HEK293 (cell line): ENCODE data around the gene KIAA1958.

Experiments
- CTCF ChIA-PET: fragments of 350-600 bp; formaldehyde crosslinking; extraction: SDS; loops from one replicate; lab custom pipeline; 2021; ENCODE audit warnings: antibody characterized with exemption; lab: Yijun Ruan, JAX
- POLR2A ChIA-PET: fragments of 300-600 bp; formaldehyde crosslinking; extraction: SDS; loops from one replicate; lab custom pipeline; 2020; ENCODE audit warnings: antibody characterized with exemption, inconsistent platforms; lab: Yijun Ruan, JAX
- H3K27ac ChIP-seq: fragments of 200-500 bp; sonication (Bioruptor generic); 2 replicates; pipeline ENCODE4 v1.5.1; 2014; ENCODE audit warnings: low read depth, low read length, control low read depth, inconsistent platforms; ENCODE audit errors: extremely low read depth
- H3K36me3 ChIP-seq, 2 experiments: fragments of 200-500 bp in 1 of 2; sonication (Bioruptor generic) in 1 of 2; 1 replicate in 1 of 2; 2 replicates in 1 of 2; pipeline ENCODE4 v1.5.1; 2014 to 2017; ENCODE audit warnings: inconsistent platforms in 2 of 2, low read length in 2 of 2; ENCODE audit not compliant: control insufficient read depth in 2 of 2, insufficient read depth in 1 of 2
- H3K4me1 ChIP-seq: fragments of 200-500 bp; sonication (Bioruptor generic); 2 replicates; pipeline ENCODE4 v1.5.1; 2014; ENCODE audit warnings: mild to moderate bottlenecking, low read length, inconsistent platforms; ENCODE audit not compliant: control insufficient read depth, insufficient read depth
- H3K4me3 ChIP-seq: 2 replicates; pipeline ENCODE4 v1.5.1; 2011; ENCODE audit warnings: low read depth, mild to moderate bottlenecking, control low read depth, low read length, moderate library complexity
- H3K9me3 ChIP-seq: fragments of 200-500 bp; sonication (Bioruptor generic); 2 replicates; pipeline ENCODE4 v1.5.1; 2014; ENCODE audit warnings: low read depth, low read length, inconsistent platforms; ENCODE audit not compliant: control insufficient read depth, insufficient read depth
- PRDM6 ChIP-seq: fragments of 450-650 bp; formaldehyde crosslinking; IDR thresholded peaks from 2 replicates; pipeline ENCODE4 v1.5.1; 2017; ENCODE audit warnings: missing biosample characterization, missing genetic modification characterization
- SP7 ChIP-seq: fragments of 450-650 bp; formaldehyde crosslinking; IDR thresholded peaks from 2 replicates; pipeline ENCODE4 v1.5.1; 2016; ENCODE audit warnings: missing biosample characterization, missing genetic modification characterization
- ZBTB48 ChIP-seq: fragments of 450-650 bp; formaldehyde crosslinking; IDR thresholded peaks from 2 replicates; pipeline ENCODE4 v1.5.1; 2016; ENCODE audit warnings: missing biosample characterization, missing genetic modification characterization
- ZFP3 ChIP-seq: fragments of 450-650 bp; formaldehyde crosslinking; IDR thresholded peaks from 2 replicates; pipeline ENCODE4 v1.5.1; 2016; ENCODE audit warnings: low read depth, missing biosample characterization, missing genetic modification characterization
- ZNF148 ChIP-seq: fragments of 450-650 bp; formaldehyde crosslinking; IDR thresholded peaks from 2 replicates; pipeline ENCODE4 v1.5.0; 2017; ENCODE audit warnings: missing biosample characterization, missing genetic modification characterization, borderline replicate concordance
- ZNF18 ChIP-seq: fragments of 450-650 bp; formaldehyde crosslinking; IDR thresholded peaks from 2 replicates; pipeline ENCODE4 v1.5.1; 2016; ENCODE audit warnings: missing biosample characterization, missing genetic modification characterization
- ZNF211 ChIP-seq: fragments of 450-650 bp; formaldehyde crosslinking; IDR thresholded peaks from 2 replicates; pipeline ENCODE4 v1.5.1; 2016; ENCODE audit warnings: low read depth, missing biosample characterization, missing genetic modification characterization
- ZNF292 ChIP-seq: fragments of 450-650 bp; formaldehyde crosslinking; IDR thresholded peaks from 2 replicates; pipeline ENCODE4 v1.5.1; 2016; ENCODE audit warnings: low read depth, missing biosample characterization, missing genetic modification characterization, borderline replicate concordance
- ZNF423 ChIP-seq: fragments of 450-650 bp; formaldehyde crosslinking; IDR thresholded peaks from 2 replicates; pipeline ENCODE4 v1.5.1; 2016; ENCODE audit warnings: missing biosample characterization, missing genetic modification characterization
- ZNF510 ChIP-seq: fragments of 450-650 bp; formaldehyde crosslinking; IDR thresholded peaks from 2 replicates; pipeline ENCODE4 v1.5.1; 2018; ENCODE audit warnings: mild to moderate bottlenecking, missing genetic modification characterization, missing biosample characterization; ENCODE audit not compliant: insufficient replicate concordance
- ZNF518A ChIP-seq: fragments of 450-650 bp; formaldehyde crosslinking; conservative IDR thresholded peaks from 2 replicates; pipeline ENCODE4 v1.5.1; 2016; ENCODE audit warnings: low read depth, missing biosample characterization, missing genetic modification characterization
- ZNF677 ChIP-seq: fragments of 450-650 bp; IDR thresholded peaks from 2 replicates; pipeline ENCODE4 v1.5.0; 2018; ENCODE audit warnings: missing biosample characterization, mild to moderate bottlenecking, missing genetic modification characterization, moderate library complexity
- ZNF830 ChIP-seq: fragments of 450-650 bp; IDR thresholded peaks from 2 replicates; pipeline ENCODE4 v1.5.0; 2018; ENCODE audit warnings: missing biosample characterization, missing genetic modification characterization, low read depth, mild to moderate bottlenecking, moderate library complexity
- ZSCAN16 ChIP-seq: fragments of 450-650 bp; formaldehyde crosslinking; IDR thresholded peaks from 2 replicates; pipeline ENCODE4 v1.5.1; 2016; ENCODE audit warnings: missing biosample characterization, missing genetic modification characterization

KIAA1958 gene

GRCh38 chr9:112559629-112560413 lies 73.2 kb downstream of the KIAA1958 start:
- POLR2A ChIA-PET = no interaction called here
- Histone ChIP-seq H3K9me3 (no peaks in the 10 kb centered on the region), H3K4me3 (no peak overlapping the region), H3K36me3 (no peaks in the 10 kb centered on the region), H3K4me1 (0 out of 2 replicates have a peak, but pooled peaks cover 2% of the 10 kb centered on the region), H3K27ac (no peak overlapping the region)
- CTCF ChIA-PET = interaction anchor here (0.8 kb wide), 1 partner anchor 8 kb away, joined by 5 read pairs; no protein-coding TSS in a partner anchor
- TF ChIP-seq PRDM6 (tag by site-specific recombination) (0 out of 2 replicates have a peak, but pooled peaks have one; percentile 23), ZNF18 (tag by site-specific recombination) (no peak)

- Histone ChIP-seq H3K4me3 (no peak overlapping the region), H3K36me3 (no peaks in the 10 kb centered on the region), H3K4me1 (0 out of 2 replicates have a peak, but pooled peaks cover 2% of the 10 kb centered on the region), H3K27ac (no peak overlapping the region), H3K9me3 (no peaks in the 10 kb centered on the region)
- CTCF ChIA-PET = no interaction called here
- POLR2A ChIA-PET = interaction anchor here (0.6 kb wide), 1 partner anchor 397 kb away, joined by 3 read pairs; no protein-coding TSS in a partner anchor
- TF ChIP-seq ZNF677 (tag by site-specific recombination) (no peak), SP7 (no peak), ZNF292 (tag by site-specific recombination) (no peak), ZNF510 (tag by site-specific recombination) (no peak), ZSCAN16 (no peak), ZNF148 (tag by site-specific recombination) (no peak)
Observed at GRCh38 chr9:112562235-112562958, 75.8 kb downstream of the KIAA1958 start.

GRCh38 chr9:112569186-112569585 lies 82.6 kb downstream of the KIAA1958 start:
- ChIA-PET POLR2A (no interaction called here), CTCF (interaction anchor here (1.5 kb wide), 1 partner anchor 18 kb away, joined by 4 read pairs; no protein-coding TSS in a partner anchor)
- H3K27ac ChIP-seq = no peak overlapping the region
- H3K4me1 ChIP-seq = no peaks in the 10 kb centered on the region
- no peaks in the 10 kb centered on the region for H3K9me3 ChIP-seq
- no peaks in the 10 kb centered on the region for H3K36me3 ChIP-seq
- H3K4me3 ChIP-seq = no peak overlapping the region
- TF ChIP-seq ZBTB48 (tag by site-specific recombination) = no peak
- no peak for TF ChIP-seq ZNF148 (tag by site-specific recombination)
- no peak for TF ChIP-seq ZFP3
- no peak for TF ChIP-seq ZNF423 (tag by site-specific recombination)
- no peak for TF ChIP-seq ZNF211 (tag by site-specific recombination)
- TF ChIP-seq ZNF518A (tag by site-specific recombination) = no peak
- TF ChIP-seq ZNF830 (tag by site-specific recombination) = no peak
